Transverse colon (tissue), 3 donors: Measurements from ENCODE around the gene BGN.

ENCODE experiments used
- POLR2A ChIP-seq: fragments of 450-650 bp; IDR thresholded peaks from one replicate; pipeline ENCODE4 v1.6.1; 2016; ENCODE audit warnings: antibody characterized with exemption, mild to moderate bottlenecking, moderate library complexity
- POLR2AphosphoS5 ChIP-seq, 3 donors: sonication (generic); formaldehyde crosslinking; IDR thresholded peaks; one replicate each; pipeline ENCODE4 v1.6.1; 2016; ENCODE audit warnings: antibody characterized with exemption in 3 of 3

GRCh38 chrX:153493085-153493484, 1.7 kb upstream of the BGN start:
- TF ChIP-seq POLR2AphosphoS5 (IDR thresholded peaks at IDR 0.05) (no peak), POLR2A (no peak)
